ENCODE results near the gene NEK11.

- TF ChIP-seq CTCF (IDR thresholded peaks at IDR 0.05) (no peak), POLR2A (IDR thresholded peaks at IDR 0.05) (no peak)
Observed at GRCh38 chr3:131360191-131360755, 333.6 kb downstream of the NEK11 start.
